H1 (cell line): ENCODE measurements around the gene FNDC5. TPM values are rescaled to one million over a fixed set of nuclear protein-coding genes. Genes with fewer than 3 reads are reported as not detected.

Source experiments
- CTCF ChIA-PET: fragments of 300-600 bp; sonication (Branson Sonifier 250); formaldehyde crosslinking; loops from one replicate; lab custom pipeline; 2021; ENCODE audit not compliant: partially characterized antibody; lab: Charles Lee
- POLR2A ChIA-PET: fragments of 300-600 bp; sonication (Branson Sonifier 250); formaldehyde crosslinking; loops from one replicate; lab custom pipeline; 2021; ENCODE audit warnings: inconsistent platforms; ENCODE audit not compliant: partially characterized antibody; lab: Charles Lee
- DNase-seq, 2 experiments: peaks; one replicate each; pipeline versions ENCODE4 v3.0.0 to v3.0.0-alpha.2; 2010 to 2022; ENCODE audit warnings: low spot score in 2 of 2, low read depth in 1 of 2, mixed read lengths in 1 of 2
- FAIRE-seq: peaks from 2 replicates; lab custom pipeline; 2011; peaks lifted over from hg19 to GRCh38; lab: Jason Lieb, UNC
- H2AFZ ChIP-seq: 2 replicates; pipeline ENCODE4 v1.8.1; 2012; ENCODE audit warnings: low read length, inconsistent platforms
- H2AK5ac ChIP-seq: 2 replicates; pipeline ENCODE4 v1.6.1; 2013; ENCODE audit warnings: low read depth, low read length
- H2BK120ac ChIP-seq: replicated peaks from 2 replicates; pipeline ENCODE3; 2013; ENCODE audit warnings: low read depth, low read length, inconsistent platforms
- H2BK12ac ChIP-seq: 2 replicates; pipeline ENCODE4 v1.6.1; 2013; ENCODE audit warnings: low read depth, low read length
- H2BK15ac ChIP-seq: 2 replicates; pipeline ENCODE4 v1.6.1; 2013; ENCODE audit warnings: low read length
- H2BK20ac ChIP-seq: 2 replicates; pipeline ENCODE4 v1.6.1; 2013; ENCODE audit warnings: low read length
- H2BK5ac ChIP-seq: 2 replicates; pipeline ENCODE4 v1.6.1; 2013; ENCODE audit warnings: low read depth, low read length
- H3K14ac ChIP-seq: 2 replicates; pipeline ENCODE4 v1.6.1; 2013; ENCODE audit warnings: inconsistent platforms; ENCODE audit not compliant: insufficient read length
- H3K18ac ChIP-seq: 2 replicates; pipeline ENCODE4 v1.6.1; 2013; ENCODE audit warnings: low read length; ENCODE audit errors: extremely low read depth
- H3K23ac ChIP-seq: 2 replicates; pipeline ENCODE4 v1.6.1; 2013; ENCODE audit warnings: inconsistent platforms; ENCODE audit not compliant: insufficient read length
- H3K23me2 ChIP-seq: 2 replicates; pipeline ENCODE4 v1.6.1; 2013; ENCODE audit warnings: low read depth, low read length
- H3K27ac ChIP-seq: 2 replicates; pipeline ENCODE4 v1.6.1; 2011; ENCODE audit warnings: low read depth, low read length, inconsistent platforms
- H3K27me3 ChIP-seq, 4 experiments: replicated peaks in 1 of 4; 1 replicate in 1 of 4; 2 replicates in 3 of 4; pipeline versions ENCODE4 v1.6.1 to v1.8.1; 2011 to 2013; ENCODE audit warnings: low read length in 3 of 4, mild to moderate bottlenecking in 3 of 4, inconsistent platforms in 2 of 4, mixed read lengths in 2 of 4, moderate library complexity in 1 of 4; ENCODE audit not compliant: control insufficient read depth in 3 of 4, insufficient read depth in 3 of 4; ENCODE audit errors: extremely low read depth in 1 of 4
- H3K36me3 ChIP-seq, 4 experiments: 2 replicates each; pipeline versions ENCODE4 v1.6.1 to v1.8.1; 2011 to 2013; ENCODE audit warnings: mild to moderate bottlenecking in 4 of 4, low read length in 3 of 4, moderate library complexity in 2 of 4, control low read depth in 1 of 4, inconsistent platforms in 1 of 4; ENCODE audit not compliant: insufficient read depth in 4 of 4, control insufficient read depth in 2 of 4
- H3K4ac ChIP-seq: replicated peaks from 2 replicates; pipeline ENCODE3; 2013; ENCODE audit warnings: low read length, low read depth, mixed read lengths, inconsistent platforms; ENCODE audit not compliant: insufficient read length
- H3K4me1 ChIP-seq, 4 experiments: replicated peaks in 1 of 4; 1 replicate in 1 of 4; 2 replicates in 3 of 4; pipeline versions ENCODE4 v1.6.1 to v1.8.1; 2011 to 2013; ENCODE audit warnings: low read length in 3 of 4, inconsistent platforms in 2 of 4, mixed read lengths in 1 of 4; ENCODE audit not compliant: insufficient read depth in 4 of 4, control insufficient read depth in 3 of 4
- H3K4me2 ChIP-seq, 2 experiments: 2 replicates each; pipeline versions ENCODE4 v1.6.1 to v1.8.1; 2011 to 2013; ENCODE audit warnings: low read depth in 2 of 2, low read length in 2 of 2, control low read depth in 1 of 2, inconsistent platforms in 1 of 2, mild to moderate bottlenecking in 1 of 2; ENCODE audit not compliant: insufficient read depth in 1 of 2
- H3K4me3 ChIP-seq, 4 experiments: fragments of 200-600, 300-600 bp in 1 of 4; sonication (generic), shearing (Covaris generic), sonication (Bioruptor Twin) in 1 of 4; 2 replicates each; pipeline versions ENCODE4 v1.5.1 to v1.8.1; 2011 to 2016; ENCODE audit warnings: low read length in 4 of 4, low read depth in 3 of 4, control low read depth in 2 of 4, inconsistent platforms in 2 of 4, mild to moderate bottlenecking in 2 of 4, mixed read lengths in 1 of 4, moderate library complexity in 1 of 4; ENCODE audit not compliant: insufficient read depth in 2 of 4; ENCODE audit errors: extremely low read depth in 1 of 4
- H3K56ac ChIP-seq: replicated peaks from 2 replicates; pipeline ENCODE3; 2013; ENCODE audit warnings: low read depth, mild to moderate bottlenecking, mixed read lengths, low read length, inconsistent platforms; ENCODE audit not compliant: insufficient read length
- H3K79me1 ChIP-seq: 2 replicates; pipeline ENCODE4 v1.6.1; 2013; ENCODE audit warnings: low read depth, low read length, control low read depth
- H3K79me2 ChIP-seq, 2 experiments: 2 replicates each; pipeline versions ENCODE4 v1.6.1 to v1.8.1; 2012 to 2013; ENCODE audit warnings: low read length in 2 of 2, mild to moderate bottlenecking in 2 of 2, inconsistent platforms in 1 of 2; ENCODE audit not compliant: insufficient read depth in 2 of 2, control insufficient read depth in 1 of 2
- H3K9ac ChIP-seq, 4 experiments: replicated peaks in 1 of 4; 1 replicate in 1 of 4; 2 replicates in 3 of 4; pipeline versions ENCODE4 v1.6.1 to v1.8.1; 2011 to 2013; ENCODE audit warnings: low read depth in 3 of 4, low read length in 3 of 4, control low read depth in 2 of 4, mild to moderate bottlenecking in 2 of 4, moderate library complexity in 2 of 4, inconsistent platforms in 1 of 4; ENCODE audit errors: extremely low read depth in 1 of 4
- H3K9me3 ChIP-seq, 2 experiments: 2 replicates each; pipeline versions ENCODE4 v1.6.1 to v1.8.1; 2012 to 2013; ENCODE audit warnings: mild to moderate bottlenecking in 2 of 2, moderate library complexity in 2 of 2, control low read depth in 1 of 2, inconsistent platforms in 1 of 2, low read depth in 1 of 2, low read length in 1 of 2, mixed read lengths in 1 of 2; ENCODE audit not compliant: insufficient read depth in 2 of 2
- H4K20me1 ChIP-seq, 2 experiments: replicated peaks in 1 of 2; 2 replicates each; pipeline versions ENCODE3 to v1.8.1; 2011 to 2013; ENCODE audit warnings: inconsistent platforms in 2 of 2, low read length in 2 of 2, mild to moderate bottlenecking in 1 of 2; ENCODE audit not compliant: insufficient read depth in 2 of 2, control insufficient read depth in 1 of 2
- H4K5ac ChIP-seq: 2 replicates; pipeline ENCODE4 v1.6.1; 2013; ENCODE audit warnings: low read length, low read depth, mixed read lengths, inconsistent platforms; ENCODE audit not compliant: insufficient read length
- H4K8ac ChIP-seq: 2 replicates; pipeline ENCODE4 v1.8.0; 2013; ENCODE audit warnings: mild to moderate bottlenecking, moderate library complexity, low read length, inconsistent platforms; ENCODE audit not compliant: insufficient read depth; ENCODE audit errors: extremely low read depth
- H4K91ac ChIP-seq: replicated peaks from 2 replicates; pipeline ENCODE3; 2013; ENCODE audit warnings: low read length, mixed read lengths, inconsistent platforms; ENCODE audit not compliant: insufficient read length
- EZH2 ChIP-seq: fragments of 200-600 bp; sonication (generic); IDR thresholded peaks from 2 replicates; pipeline ENCODE4 v1.7.1; 2012; ENCODE audit warnings: low read depth, mild to moderate bottlenecking, moderate library complexity, low read length, inconsistent platforms; ENCODE audit not compliant: severe bottlenecking
- RFX5 ChIP-seq: IDR thresholded peaks from 2 replicates; pipeline ENCODE4 v1.6.1; 2011; ENCODE audit warnings: low read depth, low read length, improper control_type of control experiment, borderline replicate concordance
- RNF2 ChIP-seq: fragments of 200-900, 300-1000 bp; sonication (generic); IDR thresholded peaks from 2 replicates; pipeline ENCODE4 v1.7.1; 2016; ENCODE audit warnings: borderline replicate concordance, low read depth, mild to moderate bottlenecking, antibody characterized with exemption, low read length; ENCODE audit not compliant: poor library complexity, severe bottlenecking; ENCODE audit errors: missing control alignments
- YY1 ChIP-seq: IDR thresholded peaks from 2 replicates; pipeline ENCODE4 v1.6.1; 2011; ENCODE audit warnings: low read depth, mild to moderate bottlenecking, low read length
- WGBS, 2 experiments: shearing (Covaris generic) in 1 of 2; methylation state at CpG; one replicate each; pipeline versions ENCODE4 v1.1.6 to v1.1.7; 2013 to 2015; ENCODE audit warnings: low lambda C conversion rate in 2 of 2, mixed read lengths in 2 of 2, inconsistent platforms in 1 of 2, low coverage in 1 of 2, missing lambda C conversion rate in 1 of 2; ENCODE audit not compliant: insufficient replicate concordance in 2 of 2, insufficient coverage in 1 of 2, insufficient read length in 1 of 2; ENCODE audit errors: extremely low coverage in 1 of 2, missing lambda C conversion rate in 1 of 2; 5-methylcytosine and 5-hydroxymethylcytosine counted together
- polyA plus RNA-seq, 7 experiments: library from polyadenylated mRNA; depleted of rRNA in 3 of 7; stranded (reverse) in 5 of 7; unstranded in 2 of 7; fragments of >200 nt in 5 of 7; fragments of 200-250 nt in 2 of 7; gene quantifications; 1 replicate in 5 of 7; 2 replicates in 1 of 7; 4 replicates in 1 of 7; pipeline versions ENCODE4 v1.2.1 to v1.2.3, GENCODE V29; 2011 to 2013; ENCODE audit warnings: missing spikeins in 2 of 7, mixed read lengths in 2 of 7
- total RNA-seq: library from RNA; stranded (reverse); fragmentation: NEBNext Ultra II Directional; extraction: Animal tissue kit (Norgen Biotek cat#: 25700); gene quantifications from 2 replicates; pipeline ENCODE4 v1.2.1, GENCODE V29; 2021

Gene FNDC5
- total and polyA plus RNA-seq, 2 of the 8 experiments (the other 6 are each of a cell fraction or from before 2014, with no cell fraction given): 1.8 to 2.0 TPM

GRCh38 chr1:32891241-32891570 lies 20.5 kb upstream of the FNDC5 start:
- Histone ChIP-seq H2AFZ (no peak overlapping the region), H3K23me2 (peaks cover 4% of the 10 kb centered on the region; the same call in 1 of the 2 replicates), H3K4me2 (no peak overlapping the region), H3K4me1 (peaks cover 0 to 15% (median 7%) of the 10 kb centered on the region in 4 experiments; a peak in 5 of 7 replicates), H3K4ac (no peak overlapping the region), H2BK5ac (no peak overlapping the region), H3K27me3 (peaks cover 2 to 40% (median 21%) of the 10 kb centered on the region in 4 experiments), H4K8ac (no peak overlapping the region), H3K36me3 (no peaks in the 10 kb centered on the region), H3K79me1 (no peaks in the 10 kb centered on the region), H4K20me1 (peaks cover 0 to 15% of the 10 kb centered on the region in 2 experiments), H3K4me3 (no peak overlapping the region), H4K91ac (no peak overlapping the region), H3K79me2 (no peaks in the 10 kb centered on the region), H3K56ac (no peak overlapping the region), H4K5ac (no peak overlapping the region), H2AK5ac (no peak overlapping the region), H3K9me3 (peaks cover 0 to 6% of the 10 kb centered on the region in 2 experiments; a peak in 1 of 4 replicates), H2BK15ac (no peak overlapping the region), H3K27ac (no peak overlapping the region), H2BK20ac (no peak overlapping the region), H2BK120ac (no peak overlapping the region), H3K9ac (no peak overlapping the region), H3K14ac (no peak overlapping the region), H2BK12ac (no peak overlapping the region), H3K23ac (no peak overlapping the region), H3K18ac (no peak overlapping the region)
- TF ChIP-seq RFX5 (no peak), EZH2 (no peak), YY1 (no peak), RNF2 (no peak)
- POLR2A ChIA-PET: no interaction called here
- whole genome bisulfite sequencing, 2 experiments: 100% methylated on average over 1 of the region's 1 CpG; no CpG with 5 or more reads in 1 of the 2 experiments
- CTCF ChIA-PET: interaction anchor here (0.6 to 16.6 kb wide), 8 partner anchors 9 to 1180 kb away, joined by 3 to 382 read pairs (median 6); partner anchors contain the start of genes FNDC5 and HPCA
- no peak for FAIRE-seq
- DNase-seq: no peak
